ENCODE measurements around the gene SDHC.
"Not testable (repeated sequence)": the region's sequence is repeated elsewhere in the genome, so short reads cannot be mapped to it uniquely, and the experiment has no call there.

SDHC gene

DNA sequence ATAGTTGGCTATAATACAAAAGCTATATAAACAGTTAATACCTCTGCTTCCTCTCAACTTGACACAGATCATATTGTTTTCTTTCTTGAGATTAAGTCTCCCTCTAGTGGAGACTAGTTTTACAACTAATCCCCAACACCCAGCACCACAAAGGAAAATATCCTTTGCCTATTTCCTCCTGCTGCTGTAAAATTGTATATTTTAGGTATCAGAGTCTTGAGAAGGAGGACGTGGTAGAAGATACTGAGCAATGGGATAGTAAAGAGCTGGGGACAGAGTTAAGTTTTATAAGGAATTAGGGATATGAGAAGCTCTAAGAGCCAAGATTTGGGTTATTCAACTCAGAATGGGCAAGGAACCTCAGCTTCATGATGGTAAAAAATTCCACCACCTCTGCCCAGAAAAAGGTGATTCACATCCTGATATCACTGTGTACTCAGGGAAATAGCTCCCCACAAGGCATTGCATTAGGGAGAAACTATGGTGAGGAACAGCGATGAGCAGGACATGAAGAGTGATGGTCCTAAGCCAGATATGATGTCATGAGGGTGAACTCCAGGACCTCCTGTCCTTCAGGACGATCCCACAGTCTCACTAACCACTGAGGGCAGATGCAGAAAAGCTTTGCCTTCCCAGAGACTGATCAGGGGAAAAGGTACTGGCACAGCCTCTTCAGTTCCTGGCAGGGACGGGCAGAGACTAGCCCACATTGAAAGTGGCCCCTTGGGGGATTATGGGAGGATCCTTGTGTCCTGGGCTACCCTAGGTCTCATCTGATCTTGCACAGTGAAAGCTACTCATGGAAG, 68.2 kb downstream of the SDHC start:
- DNase-seq (ENCODE audit: low read depth, low spot score): no peak

GRCh38 chr1:161388639-161389038, 74.5 kb downstream of the SDHC start:
- DNase-seq (ENCODE audit: low read depth, low spot score): no peak

DNA sequence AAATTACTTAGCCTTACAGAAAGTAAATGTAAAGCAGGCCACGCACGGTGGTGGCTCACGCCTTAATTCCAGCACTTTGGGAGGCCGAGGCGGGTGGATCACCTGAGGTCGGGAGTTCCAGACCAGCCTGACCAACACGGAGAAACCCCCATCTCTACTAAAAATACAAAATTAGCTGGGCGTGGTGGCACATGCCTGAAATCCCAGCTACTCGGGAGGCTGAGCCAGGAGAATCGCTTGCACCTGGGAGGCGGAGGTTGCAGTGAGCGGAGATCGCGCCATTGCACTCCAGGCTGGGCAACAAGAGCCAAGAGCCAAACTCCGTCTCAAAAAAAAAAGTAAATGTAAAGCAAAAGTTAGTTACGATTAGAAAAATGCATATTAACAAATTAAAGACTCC, 75.0 kb downstream of the SDHC start:
- not testable (repeated sequence) for DNase-seq (ENCODE audit: low read depth, low spot score)

DNA sequence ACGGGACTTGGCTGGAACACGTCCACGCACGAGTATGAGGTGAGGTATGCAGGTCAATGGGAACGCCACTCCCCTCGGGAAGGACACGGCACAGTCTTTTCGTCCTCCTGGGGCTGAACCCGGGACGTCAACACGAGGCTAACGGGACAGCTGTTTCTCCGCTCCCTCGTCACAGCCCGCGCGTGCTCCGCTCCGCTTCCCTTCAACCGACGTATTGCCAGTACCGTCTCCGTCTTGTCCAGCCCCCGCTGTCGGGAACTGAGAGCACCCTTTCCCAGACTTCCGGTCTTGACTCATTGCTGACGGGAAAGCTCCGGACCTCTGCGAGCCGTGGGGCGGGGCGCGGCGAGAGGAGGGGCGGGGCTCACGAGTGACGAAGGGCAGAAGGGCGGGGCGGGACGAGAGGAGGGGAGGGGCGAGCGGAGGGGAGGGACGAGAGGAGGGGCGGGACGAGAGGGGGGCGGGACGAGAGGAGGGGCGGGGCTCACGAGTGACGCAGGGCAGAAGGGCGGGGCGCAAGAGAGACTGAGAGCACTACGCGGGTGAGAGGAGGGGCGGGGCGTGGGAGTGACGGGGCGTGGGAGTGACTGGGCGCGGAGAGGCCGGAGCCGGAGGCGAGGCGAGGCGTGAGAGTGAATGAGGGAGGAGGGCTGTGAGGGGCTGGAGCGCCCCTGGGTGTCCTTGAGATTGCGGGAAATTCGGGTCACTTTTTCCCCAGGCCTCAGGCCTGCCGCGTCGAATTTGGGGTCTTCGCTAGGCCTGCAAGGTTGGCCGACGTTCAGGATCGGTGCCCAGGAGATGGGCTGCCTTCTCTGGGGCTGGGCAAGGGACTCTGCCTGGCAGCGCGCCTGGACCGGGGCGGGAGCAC, 75.7 kb downstream of the SDHC start:
- peak; percentile 91 for DNase-seq (ENCODE audit: low read depth, low spot score)

DNA sequence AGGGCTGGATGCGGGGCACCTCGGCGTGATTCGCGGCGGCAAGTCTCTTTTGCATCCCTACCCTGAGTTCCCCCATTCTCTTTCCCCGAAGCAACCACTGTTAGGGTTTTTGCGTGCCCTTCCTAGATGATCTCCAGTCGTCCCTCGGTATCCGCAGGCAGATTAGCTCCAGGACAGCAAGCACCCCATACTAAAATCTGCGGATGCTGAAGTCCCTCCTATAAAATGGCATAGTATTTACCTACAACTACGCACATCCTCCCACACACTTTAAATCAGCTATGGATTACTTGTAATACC, 76.3 kb downstream of the SDHC start:
- DNase-seq (ENCODE audit: low read depth, low spot score): no peak

- DNase-seq (ENCODE audit: low read depth, low spot score): not testable (repeated sequence)
Measured at GRCh38 chr1:161391136-161391535, 77.0 kb downstream of the SDHC start.

DNA sequence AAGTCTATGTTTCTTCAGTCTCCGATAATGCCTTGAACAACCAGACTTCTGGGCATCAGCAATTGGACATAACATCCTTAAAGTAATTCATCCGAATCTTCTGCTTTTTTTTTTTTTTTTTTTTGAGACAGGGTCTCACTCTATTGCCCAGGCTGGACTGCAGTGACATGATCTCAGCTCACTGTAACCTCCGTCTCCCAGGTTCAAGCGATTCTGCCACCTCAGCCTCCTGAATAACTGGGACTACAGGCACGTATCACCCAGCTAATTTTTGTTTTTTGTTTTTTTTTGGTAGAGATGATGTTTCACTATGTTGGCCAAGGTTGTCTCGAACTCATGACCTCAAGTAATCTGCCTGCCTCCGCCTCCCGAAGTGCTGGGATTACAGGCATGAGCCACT, 77.4 kb downstream of the SDHC start:
- DNase-seq (ENCODE audit: low read depth, low spot score): no peak

DNA sequence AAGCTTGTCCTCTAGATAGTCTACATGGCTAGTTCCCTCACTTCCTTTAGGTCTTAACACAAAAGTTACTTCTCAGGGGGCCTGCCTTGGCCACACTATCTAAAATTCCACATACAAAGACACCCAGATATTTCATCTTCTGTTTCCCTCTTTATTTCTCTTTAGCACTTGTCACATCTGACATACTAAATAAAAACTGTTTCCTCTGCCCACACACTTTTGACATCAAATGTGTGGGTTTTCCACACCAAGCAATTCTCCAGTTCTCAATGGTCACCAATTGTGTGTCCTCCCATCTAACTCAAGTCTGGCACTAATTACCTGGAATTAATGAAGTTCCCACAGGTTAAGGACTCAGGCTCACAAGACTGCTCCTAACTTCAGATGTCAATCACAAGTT, 79.0 kb downstream of the SDHC start:
- no peak for DNase-seq (ENCODE audit: low read depth, low spot score)

- not testable (repeated sequence) for DNase-seq (ENCODE audit: low read depth, low spot score)
Measured at GRCh38 chr1:161397038-161397437, 82.9 kb downstream of the SDHC start.

DNA sequence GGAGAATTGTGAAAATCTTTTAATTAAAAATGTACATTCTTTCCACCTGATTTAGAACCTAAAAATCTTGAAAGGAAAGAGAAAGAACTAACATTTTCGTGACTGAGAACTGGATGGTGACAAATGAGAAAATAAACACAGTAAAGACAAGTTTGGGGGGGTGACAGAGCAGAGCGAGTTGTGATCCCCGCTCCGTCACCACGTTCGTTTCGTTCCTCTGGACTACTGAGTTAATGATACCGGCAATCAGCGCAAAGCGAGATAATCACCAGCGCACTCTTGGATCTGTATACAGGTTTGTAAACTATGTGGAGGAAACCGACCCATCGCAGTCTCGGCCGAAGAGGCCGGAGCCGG, 84.7 kb downstream of the SDHC start:
- DNase-seq (ENCODE audit: low read depth, low spot score): no peak

GRCh38 chr1:161399257-161399998, 85.2 kb downstream of the SDHC start:
- DNase-seq (ENCODE audit: low read depth, low spot score): peak; percentile 96

- no peak for DNase-seq (ENCODE audit: low read depth, low spot score)
Measured at GRCh38 chr1:161402446-161402845, 88.3 kb downstream of the SDHC start.

- DNase-seq (ENCODE audit: low read depth, low spot score): no peak
Measured at GRCh38 chr1:161404051-161404597, 89.9 kb downstream of the SDHC start.

DNA sequence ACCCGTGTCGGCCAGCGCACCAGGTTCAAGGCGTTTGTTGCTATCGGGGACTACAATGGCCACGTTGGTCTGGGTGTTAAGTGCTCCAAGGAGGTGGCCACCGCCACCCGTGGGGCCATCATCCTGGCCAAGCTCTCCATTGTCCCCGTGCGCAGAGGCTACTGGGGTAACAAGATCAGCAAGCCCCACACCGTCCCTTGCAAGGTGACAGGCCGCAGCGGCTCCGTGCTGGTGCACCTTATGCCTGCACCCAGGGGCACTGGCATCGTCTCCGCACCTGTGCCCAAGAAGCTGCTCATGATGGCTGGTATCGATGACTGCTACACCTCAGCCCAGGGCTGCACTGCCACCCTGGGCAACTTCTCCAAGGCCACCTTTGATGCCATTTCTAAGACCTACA, 92.4 kb downstream of the SDHC start:
- not testable (repeated sequence) for DNase-seq (ENCODE audit: low read depth, low spot score)

DNA sequence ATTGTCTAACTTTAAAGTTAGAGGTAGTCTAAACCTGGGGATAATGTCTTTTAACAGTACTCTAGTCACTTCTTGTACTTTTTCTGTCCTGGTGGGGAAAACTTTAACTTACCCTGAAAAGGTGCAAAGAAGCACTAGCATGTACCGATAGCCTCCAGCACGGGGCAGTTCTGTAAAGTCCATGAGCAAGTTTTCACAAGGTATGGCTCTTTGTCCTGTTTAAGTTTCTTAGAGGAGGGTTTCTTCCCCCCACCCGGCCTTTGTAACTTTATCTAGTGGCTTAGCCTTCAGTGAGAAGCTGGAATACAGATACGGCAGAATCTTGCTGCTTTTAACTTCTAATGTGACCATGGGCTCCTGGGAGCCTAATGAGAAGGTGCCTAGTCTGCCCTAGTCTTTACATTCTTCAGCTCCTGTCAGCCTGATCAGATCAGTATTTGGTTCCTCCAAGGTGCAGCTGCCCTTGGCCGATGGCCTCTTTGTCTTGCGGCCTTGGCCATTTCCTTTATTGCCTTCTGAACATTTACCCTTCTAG, 93.3 kb downstream of the SDHC start:
- no peak for DNase-seq (ENCODE audit: low read depth, low spot score)

DNA sequence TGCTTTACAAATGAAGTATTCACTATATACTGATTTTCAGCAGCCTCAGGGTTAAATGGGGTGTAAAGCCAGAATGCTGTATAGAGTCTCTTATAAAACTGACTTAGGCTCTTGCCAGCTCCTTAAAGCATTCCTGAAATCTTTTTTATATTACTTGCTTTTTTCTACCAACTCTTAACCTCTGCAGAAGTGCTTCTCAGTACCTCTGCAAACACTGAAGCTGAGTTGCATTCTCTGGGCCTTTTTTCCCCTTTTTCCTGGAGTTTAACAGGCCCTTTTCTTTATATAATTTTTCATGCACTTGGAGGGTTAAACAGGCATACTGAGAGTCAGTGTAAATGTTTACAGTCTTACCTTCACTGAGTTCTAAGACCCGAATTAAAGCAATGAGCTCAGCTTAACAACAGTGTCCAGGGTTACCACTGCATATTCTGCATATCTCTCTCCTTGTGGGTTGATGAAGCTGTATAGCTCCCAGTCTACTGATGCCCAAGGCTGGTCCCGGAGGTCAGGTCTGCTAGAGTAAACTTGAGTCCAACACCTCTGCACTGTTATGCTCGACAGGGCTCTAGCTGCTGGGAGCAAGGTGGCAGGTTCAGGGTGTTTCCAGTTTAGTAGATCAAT, 94.4 kb downstream of the SDHC start:
- no peak for DNase-seq (ENCODE audit: low read depth, low spot score)

GRCh38 chr1:161409848-161410635, 95.9 kb downstream of the SDHC start:
- peak; percentile 30 for DNase-seq (ENCODE audit: low read depth, low spot score)

DNA sequence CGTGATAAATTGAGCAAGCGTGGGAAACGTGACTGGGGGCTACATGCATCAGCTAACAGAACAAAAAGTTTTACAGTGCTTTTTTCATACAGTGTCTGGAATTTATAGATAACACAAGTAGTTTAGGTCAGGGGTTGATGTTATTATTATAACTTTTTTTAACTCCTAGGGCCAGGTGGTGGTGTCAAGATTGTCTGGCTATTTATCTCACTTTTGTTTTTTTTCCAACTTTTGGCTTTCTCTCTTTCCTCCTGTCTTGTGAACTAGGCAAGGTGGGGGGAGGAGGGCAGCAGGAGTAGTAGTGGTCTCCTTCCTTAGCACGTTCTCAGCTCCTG, 96.4 kb downstream of the SDHC start:
- not testable (repeated sequence) for DNase-seq (ENCODE audit: low read depth, low spot score)

Data from ELF-1 (cell line).